GM23338 (cell line): Measurements from ENCODE around the gene TMEM119.

Experiments used
- CREB1 ChIP-seq: fragments of 250-450 bp; sonication (Bioruptor Pico); IDR thresholded peaks from 2 replicates; pipeline ENCODE4 v1.5.0; 2020; ENCODE audit warnings: low read depth, mild to moderate bottlenecking, moderate library complexity
- CTCF ChIP-seq, 2 experiments: fragments of 200-600 bp in 1 of 2; sonication (generic) in 1 of 2; conservative IDR thresholded peaks; 2 replicates each; pipeline versions ENCODE4 v1.5.1 to v1.6.1; 2016 to 2017; ENCODE audit warnings: antibody characterized with exemption in 2 of 2, low read depth in 2 of 2, mild to moderate bottlenecking in 2 of 2, moderate library complexity in 1 of 2
- EZH2 ChIP-seq: fragments of 200-600 bp; sonication (generic); IDR thresholded peaks from one replicate; pipeline ENCODE4 v1.8.0; 2017; ENCODE audit warnings: antibody characterized with exemption, mild to moderate bottlenecking, low read depth; ENCODE audit not compliant: unreplicated experiment
- EZH2phosphoT487 ChIP-seq: fragments of 200-600 bp; sonication (generic); IDR thresholded peaks from one replicate; pipeline ENCODE4 v1.8.1; 2018; ENCODE audit warnings: antibody characterized with exemption; ENCODE audit not compliant: unreplicated experiment
- JUNB ChIP-seq: IDR thresholded peaks from one replicate; pipeline ENCODE4 v1.6.1; 2016; ENCODE audit warnings: antibody characterized with exemption; ENCODE audit not compliant: unreplicated experiment
- POLR2AphosphoS5 ChIP-seq: IDR thresholded peaks from 2 replicates; pipeline ENCODE4 v1.6.1; 2016; ENCODE audit warnings: antibody characterized with exemption, low read depth
- STAT1 ChIP-seq: IDR thresholded peaks from one replicate; pipeline ENCODE4 v1.6.1; 2016; ENCODE audit warnings: antibody characterized with exemption; ENCODE audit not compliant: unreplicated experiment
- ZNF331 ChIP-seq: fragments of 250-450 bp; sonication (Bioruptor Pico); IDR thresholded peaks from 2 replicates; pipeline ENCODE4 v1.5.0; 2020; ENCODE audit warnings: low read depth, mild to moderate bottlenecking, moderate library complexity

GRCh38 chr12:108640802-108641445 lies 43.0 kb upstream of the TMEM119 start:
- TF ChIP-seq ZNF331 (CRISPR knock-in tag): no peak
- TF ChIP-seq CTCF (conservative IDR thresholded peaks at IDR 0.05; ENCODE audit: low read depth in 2 of 2): no peak
- no peak for TF ChIP-seq POLR2AphosphoS5
- no peak for TF ChIP-seq EZH2phosphoT487
- no peak for TF ChIP-seq EZH2
- no peak for TF ChIP-seq CREB1
- no peak for TF ChIP-seq JUNB
- no peak for TF ChIP-seq STAT1
